Central memory CD8-positive, alpha-beta T cell (primary cell): ENCODE measurements around the gene FBXO31.

ENCODE experiments used
- ATAC-seq: fragments of 150-1000 bp; cut with Tn5 transposase; replicated peaks from 2 replicates; pipeline ENCODE4 v1.10.0; 2022; ENCODE audit warnings: mild to moderate bottlenecking, moderate FRiP score, moderate number of reproducible peaks; ENCODE audit not compliant: poor library complexity, severe bottlenecking; ENCODE audit errors: extremely low read depth
- DNase-seq, 2 donors: peaks; one replicate each; pipeline ENCODE4 v3.0.0; 2021; ENCODE audit warnings: low spot score in 2 of 2
- H3K27ac Mint-ChIP-seq: one replicate; pipeline ENCODE4 v1.8.0; 2022; ENCODE audit warnings: low read depth, mild to moderate bottlenecking, moderate library complexity, mixed read lengths
- H3K27me3 Mint-ChIP-seq: one replicate; pipeline ENCODE4 v1.8.0; 2022; ENCODE audit warnings: mixed read lengths
- H3K36me3 Mint-ChIP-seq: one replicate; pipeline ENCODE4 v1.8.0; 2022; ENCODE audit warnings: mild to moderate bottlenecking, moderate library complexity, mixed read lengths; ENCODE audit not compliant: insufficient read depth
- H3K4me1 Mint-ChIP-seq: one replicate; pipeline ENCODE4 v1.8.0; 2022; ENCODE audit warnings: mixed read lengths
- H3K4me3 Mint-ChIP-seq: one replicate; pipeline ENCODE4 v1.8.0; 2022; ENCODE audit warnings: mild to moderate bottlenecking, moderate library complexity, mixed read lengths
- H3K9me3 Mint-ChIP-seq: one replicate; pipeline ENCODE4 v1.8.0; 2022; ENCODE audit warnings: mixed read lengths

Gene FBXO31

DNA sequence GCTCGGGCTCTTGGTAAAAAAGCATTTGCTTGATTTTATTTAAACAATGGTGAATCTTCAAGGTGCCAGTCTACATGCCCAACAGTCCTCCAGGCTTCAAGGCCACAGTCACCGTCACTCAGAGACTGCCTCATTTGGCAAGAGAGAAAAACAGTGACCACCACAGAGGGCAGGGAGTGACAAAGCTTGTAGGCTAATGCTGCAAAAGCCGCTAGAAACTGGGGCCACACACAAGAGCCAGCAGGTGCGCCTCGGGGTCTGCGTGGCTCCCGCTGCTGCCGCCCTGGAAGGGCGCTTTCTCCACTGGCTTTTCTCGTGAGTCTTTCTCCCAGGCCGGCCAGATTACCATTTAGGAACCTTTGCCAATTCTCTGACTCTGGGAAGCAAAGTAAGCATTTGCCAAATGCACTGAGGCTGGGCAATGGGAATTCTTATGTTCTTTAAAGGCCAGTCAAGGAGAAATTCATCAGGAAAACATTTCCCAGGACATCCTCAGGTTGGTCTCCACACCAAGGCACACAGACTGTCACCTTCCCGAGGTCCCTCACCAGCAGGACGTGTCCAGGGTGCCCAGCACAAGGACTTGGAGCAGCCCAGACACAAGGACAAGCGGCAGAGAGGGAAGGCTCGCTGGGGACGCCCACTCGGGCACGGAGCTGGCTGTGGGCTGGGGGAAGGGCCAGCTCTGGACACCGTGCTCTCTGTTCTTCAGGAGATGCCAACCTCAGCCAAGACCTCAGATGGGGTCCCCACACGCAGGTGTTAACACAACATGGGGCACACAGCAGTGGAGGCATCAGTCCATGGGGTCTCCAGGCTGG, 53.9 kb downstream of the FBXO31 start:
- Mint-ChIP-seq H3K9me3 (no peaks in the 10 kb centered on the region), H3K27ac (no peak overlapping the region), H3K27me3 (no peaks in the 10 kb centered on the region), H3K36me3 (peaks cover 14% of the 10 kb centered on the region), H3K4me1 (no peaks in the 10 kb centered on the region), H3K4me3 (no peak overlapping the region)
- DNase-seq (no peak), ATAC-seq (no peak)

GRCh38 chr16:87328846-87329245, 54.7 kb downstream of the FBXO31 start:
- H3K27me3 Mint-ChIP-seq = no peaks in the 10 kb centered on the region
- no peaks in the 10 kb centered on the region for H3K4me1 Mint-ChIP-seq
- no peaks in the 10 kb centered on the region for H3K9me3 Mint-ChIP-seq
- no peak overlapping the region for H3K4me3 Mint-ChIP-seq
- peaks cover 11% of the 10 kb centered on the region for H3K36me3 Mint-ChIP-seq
- no peak for DNase-seq
- H3K27ac Mint-ChIP-seq = no peak overlapping the region
- ATAC-seq = no peak

GRCh38 chr16:87327798-87328495, 55.6 kb downstream of the FBXO31 start:
- Mint-ChIP-seq H3K27ac (no peak overlapping the region), H3K36me3 (peaks cover 10% of the 10 kb centered on the region), H3K27me3 (no peaks in the 10 kb centered on the region), H3K4me3 (no peak overlapping the region), H3K4me1 (no peaks in the 10 kb centered on the region), H3K9me3 (no peaks in the 10 kb centered on the region)
- ATAC-seq (no peak), DNase-seq (no peak)

DNA sequence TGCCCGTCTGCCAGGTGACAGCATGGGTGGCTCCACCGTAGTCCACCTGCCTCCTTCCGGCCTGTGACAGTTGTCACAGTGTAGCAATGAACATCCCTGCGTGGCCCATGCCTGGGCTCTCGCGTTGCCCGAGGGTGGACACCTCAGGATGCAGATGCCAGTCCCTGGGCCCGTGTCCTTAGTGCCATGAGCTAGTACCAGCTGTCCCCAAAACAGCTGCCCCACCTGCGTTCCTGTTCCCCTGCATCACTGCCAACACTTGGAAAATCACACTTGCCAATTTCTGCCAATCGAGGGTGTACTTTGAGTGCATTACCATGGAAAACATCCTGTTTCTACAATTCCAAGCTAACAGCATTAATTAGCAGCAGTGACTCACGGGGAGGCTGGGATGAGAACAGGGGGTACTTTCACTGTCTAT, 57.4 kb downstream of the FBXO31 start:
- no peak overlapping the region for H3K4me3 Mint-ChIP-seq

DNA sequence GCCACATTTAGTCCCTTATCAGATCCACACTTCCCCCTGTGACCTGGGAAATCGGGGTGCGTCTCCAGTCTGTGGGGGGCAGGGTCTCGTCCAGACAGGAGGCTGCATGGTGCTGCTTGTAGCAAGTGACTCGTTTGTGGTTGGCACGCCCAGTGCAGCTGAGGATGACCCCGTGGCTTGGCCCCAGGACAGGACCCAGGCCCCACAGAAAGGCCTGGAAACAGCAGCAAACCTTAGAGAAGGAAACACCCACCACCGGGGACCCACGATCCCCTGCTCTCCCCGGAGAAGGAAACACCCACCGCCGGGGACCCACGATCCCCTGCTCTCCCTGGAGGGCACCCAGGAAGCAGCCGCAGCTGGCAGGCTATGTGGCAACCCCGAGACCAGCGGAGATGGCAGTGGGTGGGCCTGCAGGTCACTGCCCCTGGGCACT, 58.1 kb downstream of the FBXO31 start:
- ATAC-seq = no peak
- Mint-ChIP-seq H3K9me3 (no peaks in the 10 kb centered on the region), H3K27ac (no peak overlapping the region)

More for the DNA sequence above, 57.4 kb downstream of the FBXO31 start:
- no peak overlapping the region for H3K27ac Mint-ChIP-seq
- no peak for DNase-seq
- no peaks in the 10 kb centered on the region for H3K9me3 Mint-ChIP-seq
- peaks cover 10% of the 10 kb centered on the region for H3K36me3 Mint-ChIP-seq
- ATAC-seq = no peak
- no peaks in the 10 kb centered on the region for H3K27me3 Mint-ChIP-seq
- H3K4me1 Mint-ChIP-seq = no peaks in the 10 kb centered on the region

DNA sequence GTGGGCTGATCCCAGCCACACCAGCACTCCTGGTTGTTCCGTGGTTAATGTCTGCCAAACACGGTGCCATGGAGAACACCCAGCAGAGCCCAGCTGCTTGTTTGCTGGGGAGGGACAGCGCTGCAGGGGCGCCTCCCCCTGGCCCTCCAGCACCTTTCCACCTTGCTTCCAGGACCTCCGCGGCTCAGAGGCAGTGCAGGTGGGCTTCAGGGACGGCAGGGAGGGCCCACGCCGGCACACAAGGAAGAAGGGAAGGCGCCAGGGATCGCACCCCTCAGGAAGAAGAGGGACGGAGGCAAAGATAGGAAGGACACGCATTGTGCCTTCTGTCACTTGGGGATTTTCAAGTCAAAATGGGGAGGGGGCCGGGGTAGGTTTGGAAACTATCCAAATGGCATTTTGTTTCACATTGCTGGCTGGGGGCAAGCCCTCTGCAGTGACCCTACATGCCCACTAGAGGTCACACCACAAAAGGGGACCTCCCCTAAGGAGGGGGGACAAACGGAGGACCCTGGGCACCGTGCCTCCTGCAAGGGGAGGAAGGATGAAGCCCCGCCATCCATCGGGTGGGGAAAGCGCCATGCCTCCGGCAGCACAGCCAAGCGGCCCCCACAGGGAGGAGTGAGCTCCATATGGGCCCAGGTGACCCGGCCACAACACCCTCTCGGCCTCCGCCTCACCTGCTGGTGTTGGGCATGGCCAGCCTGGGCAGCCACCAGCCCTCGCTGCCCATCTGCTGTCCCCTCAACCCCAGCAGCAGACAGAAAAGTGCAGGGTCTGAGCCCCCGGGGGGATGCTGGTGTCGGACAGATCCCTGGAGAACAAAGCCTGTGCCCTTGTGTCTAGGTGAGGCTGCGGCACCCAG, 58.9 kb downstream of the FBXO31 start:
- ATAC-seq (no peak), DNase-seq (peak in 1 of 2 donors; percentile 18)
- no peaks in the 10 kb centered on the region for H3K9me3 Mint-ChIP-seq
- no peaks in the 10 kb centered on the region for H3K27me3 Mint-ChIP-seq
- no peak overlapping the region for H3K4me3 Mint-ChIP-seq
- peaks cover 5% of the 10 kb centered on the region for H3K36me3 Mint-ChIP-seq
- H3K4me1 Mint-ChIP-seq = no peaks in the 10 kb centered on the region
- no peak overlapping the region for H3K27ac Mint-ChIP-seq

More for the DNA sequence above, 58.1 kb downstream of the FBXO31 start:
- H3K27me3 Mint-ChIP-seq = no peaks in the 10 kb centered on the region
- DNase-seq = no peak
- no peaks in the 10 kb centered on the region for H3K4me1 Mint-ChIP-seq
- peaks cover 5% of the 10 kb centered on the region for H3K36me3 Mint-ChIP-seq
- no peak overlapping the region for H3K4me3 Mint-ChIP-seq

GRCh38 chr16:87323727-87324410, 59.7 kb downstream of the FBXO31 start:
- H3K36me3 Mint-ChIP-seq = peaks cover 5% of the 10 kb centered on the region
- H3K27me3 Mint-ChIP-seq = no peaks in the 10 kb centered on the region
- no peak for ATAC-seq
- DNase-seq = no peak
- H3K4me1 Mint-ChIP-seq = no peaks in the 10 kb centered on the region
- no peak overlapping the region for H3K27ac Mint-ChIP-seq
- no peaks in the 10 kb centered on the region for H3K9me3 Mint-ChIP-seq
- H3K4me3 Mint-ChIP-seq = no peak overlapping the region

DNA sequence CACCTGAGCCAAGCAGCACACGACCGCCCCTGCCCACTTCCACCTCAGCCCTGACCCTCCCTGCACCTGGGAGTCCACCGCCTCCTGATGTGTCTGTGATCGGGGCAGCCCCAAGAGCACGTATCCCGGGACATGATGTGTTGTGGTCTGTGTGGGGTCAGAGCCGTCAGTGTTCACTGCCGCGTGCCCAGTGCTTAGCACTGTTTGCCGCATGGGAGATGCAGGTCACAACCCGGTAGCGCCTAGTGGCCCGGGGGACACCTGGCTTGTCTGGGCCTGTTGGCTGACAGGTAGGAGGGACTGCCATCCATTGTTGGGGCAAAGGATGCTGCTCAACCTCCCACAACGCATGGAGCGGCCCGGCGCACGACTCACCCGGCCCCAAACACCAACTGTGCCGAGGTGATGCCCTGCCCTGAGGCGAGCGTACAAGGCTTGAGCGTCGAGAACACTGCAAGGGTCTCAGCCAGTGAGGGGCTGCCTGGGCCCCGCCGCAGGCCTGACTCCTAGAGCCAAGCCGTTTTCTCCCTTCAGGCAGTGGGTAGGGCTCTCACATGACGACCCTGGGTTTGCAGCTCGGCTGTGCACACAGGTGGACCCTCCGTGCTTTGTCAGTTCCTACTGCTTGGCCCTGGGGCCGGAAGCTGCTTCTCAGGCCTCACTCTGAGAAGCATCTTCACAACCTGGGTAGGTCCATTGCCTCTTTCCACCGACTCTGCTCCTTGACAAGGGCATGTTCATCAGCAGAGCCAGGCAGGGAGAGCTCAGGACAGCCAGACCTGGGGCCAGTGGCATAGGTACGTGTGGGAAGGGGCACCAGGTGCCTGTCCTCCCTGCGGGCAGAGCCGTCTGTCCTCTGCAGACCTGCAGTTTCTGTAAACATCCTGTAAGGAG, 60.5 kb downstream of the FBXO31 start:
- no peak overlapping the region for H3K4me3 Mint-ChIP-seq
- H3K27me3 Mint-ChIP-seq = no peaks in the 10 kb centered on the region
- DNase-seq = no peak
- no peak overlapping the region for H3K27ac Mint-ChIP-seq
- ATAC-seq = no peak
- peaks cover 8% of the 10 kb centered on the region for H3K36me3 Mint-ChIP-seq
- H3K4me1 Mint-ChIP-seq = peaks cover 7% of the 10 kb centered on the region
- no peaks in the 10 kb centered on the region for H3K9me3 Mint-ChIP-seq

- no peaks in the 10 kb centered on the region for H3K27me3 Mint-ChIP-seq
- ATAC-seq = no peak
- H3K4me3 Mint-ChIP-seq = no peak overlapping the region
- peaks cover 10% of the 10 kb centered on the region for H3K36me3 Mint-ChIP-seq
- H3K27ac Mint-ChIP-seq = no peak overlapping the region
- no peaks in the 10 kb centered on the region for H3K9me3 Mint-ChIP-seq
- no peak for DNase-seq
- peaks cover 15% of the 10 kb centered on the region for H3K4me1 Mint-ChIP-seq
Measured at GRCh38 chr16:87322360-87322759, 61.2 kb downstream of the FBXO31 start.

DNA sequence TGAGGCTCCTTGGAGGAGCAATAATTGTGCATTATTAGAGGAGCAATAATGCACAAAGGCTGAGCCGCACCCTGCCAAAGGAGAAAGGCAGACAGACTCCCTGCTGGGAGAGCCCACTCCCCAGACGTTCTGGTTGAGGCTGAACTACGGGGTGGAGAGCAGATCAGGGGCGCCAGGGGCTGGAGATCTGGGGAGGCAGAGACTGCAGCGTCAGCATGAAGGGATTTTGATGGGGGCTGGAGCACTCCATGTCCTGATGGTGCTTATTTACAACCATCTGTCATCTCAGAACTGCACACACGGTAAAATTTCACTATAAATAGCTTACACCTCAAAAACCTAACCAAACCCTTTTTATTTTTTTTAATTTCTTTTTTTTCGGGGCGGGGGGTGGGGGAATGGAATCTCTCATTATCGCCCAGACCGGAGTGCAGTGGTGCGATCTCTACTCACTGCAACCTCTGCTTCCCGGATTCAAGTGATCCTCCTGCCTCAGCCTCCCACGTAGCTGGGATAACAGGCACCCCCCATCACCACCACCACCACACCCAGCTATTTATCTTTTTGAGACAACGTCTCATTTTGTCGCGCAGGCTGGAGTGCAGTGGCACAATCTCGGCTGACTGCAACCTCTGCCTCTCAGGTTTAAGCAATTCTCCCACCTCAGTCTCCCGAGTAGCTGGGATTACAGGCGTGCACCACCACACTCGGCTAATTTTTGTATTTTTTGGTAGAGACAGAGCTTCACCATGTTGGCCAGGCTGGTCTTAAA, 62.1 kb downstream of the FBXO31 start:
- Mint-ChIP-seq H3K27me3 (no peaks in the 10 kb centered on the region), H3K9me3 (no peaks in the 10 kb centered on the region)

More for the DNA sequence above, 62.1 kb downstream of the FBXO31 start:
- H3K36me3 Mint-ChIP-seq = peaks cover 15% of the 10 kb centered on the region
- no peak for DNase-seq
- H3K27ac Mint-ChIP-seq = no peak overlapping the region
- H3K4me3 Mint-ChIP-seq = no peak overlapping the region
- peaks cover 17% of the 10 kb centered on the region for H3K4me1 Mint-ChIP-seq
- no peak for ATAC-seq
